OCI-M1 (cell line): ENCODE results near the gene KRTAP20-3.

Source experiments
- DNase-seq: peaks from one replicate; lab custom pipeline; 2025; lab: John Stamatoyannopoulos, UW

The KRTAP20-3 gene

DNA sequence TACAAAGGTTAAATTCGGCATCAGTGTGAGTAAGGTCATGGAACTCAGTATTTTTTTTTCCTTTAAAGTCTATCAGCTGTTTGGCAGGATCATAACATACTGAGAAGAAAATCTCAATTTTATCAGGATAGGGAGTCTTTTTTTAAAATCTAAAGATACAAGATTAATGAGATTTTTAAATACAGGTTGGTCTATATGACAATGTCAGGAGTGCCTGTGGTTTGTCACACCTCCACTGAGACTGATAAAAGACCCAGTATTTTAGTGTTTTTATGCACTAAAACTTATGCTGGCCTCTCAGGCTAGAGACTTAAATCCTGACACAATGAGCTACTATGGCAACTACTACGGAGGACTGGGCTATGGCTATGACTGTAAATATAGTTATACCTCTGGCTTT, at the start of gene KRTAP20-3:
Gene KRTAP20-3 (plus strand): TSS at position 301 of the 400 bp plus-strand sequence.
- DNase-seq, result no peak

GRCh38 chr21:30598802-30599201, 43.9 kb upstream of the KRTAP20-3 start, which contains the start of gene KRTAP6-2:
Gene KRTAP6-2, minus strand, starts transcription at chr21:30598902. Its CDS starts 28 bp downstream, at chr21:30598874.
- no peak for DNase-seq

GRCh38 chr21:30600787-30601186, 41.9 kb upstream of the KRTAP20-3 start, which contains the start of gene KRTAP22-1:
Gene KRTAP22-1, plus strand, starts transcription at chr21:30601087.
- DNase-seq, result no peak

- DNase-seq, result no peak
Measured at GRCh38 chr21:30605968-30606367, 36.7 kb upstream of the KRTAP20-3 start.

DNA sequence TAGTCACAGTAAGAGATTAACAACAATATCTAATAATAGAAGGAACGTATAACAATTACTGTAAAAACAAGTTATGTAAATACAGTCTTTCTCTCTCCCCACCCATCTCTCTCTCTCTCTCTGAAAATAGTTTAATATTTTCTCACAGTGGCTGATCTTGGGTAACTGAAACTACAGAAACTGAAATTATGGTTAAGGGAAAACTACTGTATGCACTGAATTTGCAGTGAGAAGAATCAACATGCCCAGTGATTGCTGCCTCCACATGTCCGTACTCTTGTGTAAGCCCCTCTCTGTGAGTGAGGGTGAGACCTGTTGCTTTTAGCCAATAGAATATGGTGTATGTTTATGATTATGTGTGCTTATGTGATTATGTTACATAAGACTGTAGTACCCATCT, 30.5 kb upstream of the KRTAP20-3 start:
- no peak for DNase-seq

DNA sequence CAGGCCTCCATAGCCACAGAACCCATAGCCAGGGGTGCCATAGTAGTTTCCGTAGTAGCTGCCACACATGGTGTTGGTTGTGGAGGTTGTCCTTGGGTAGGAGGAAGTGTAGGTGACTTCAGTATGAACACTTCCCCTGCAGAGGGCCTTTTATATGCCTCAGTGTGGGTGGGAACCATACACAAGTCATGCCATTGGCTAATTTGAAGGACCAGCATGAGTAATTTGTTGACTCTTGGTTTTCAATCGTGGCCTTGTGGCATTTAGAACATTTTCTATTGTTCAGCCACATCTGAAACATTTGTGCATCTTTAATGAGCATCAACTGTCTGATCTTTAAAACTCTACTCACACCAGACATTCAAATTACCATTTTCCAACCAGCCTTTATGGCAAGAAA, 28.8 kb upstream of the KRTAP20-3 start, which contains the start of gene KRTAP6-1:
Gene KRTAP6-1 (minus strand): TSS at position 95 of the 400 bp plus-strand sequence. CDS start 26 bp downstream, at position 69.
- DNase-seq, result no peak

DNA sequence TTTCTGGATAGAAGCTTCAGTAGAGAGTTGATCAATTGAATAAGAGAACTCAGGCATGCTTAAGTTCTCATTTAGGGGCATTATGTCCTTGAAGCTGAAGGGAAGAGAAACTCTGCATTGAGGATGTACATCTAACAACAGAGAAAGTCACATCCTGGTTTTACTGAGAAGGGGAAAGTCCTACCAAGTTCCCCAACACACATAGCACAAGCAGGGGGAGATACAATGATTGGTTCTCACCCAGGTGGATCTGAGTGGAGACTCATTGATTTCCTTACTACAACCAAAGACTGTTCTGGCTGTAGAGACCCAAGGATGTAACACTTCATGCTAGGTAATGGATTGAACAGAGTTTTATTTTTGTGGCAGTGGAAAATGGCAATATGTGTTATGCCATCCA, 27.5 kb upstream of the KRTAP20-3 start:
- DNase-seq, result no peak

DNA sequence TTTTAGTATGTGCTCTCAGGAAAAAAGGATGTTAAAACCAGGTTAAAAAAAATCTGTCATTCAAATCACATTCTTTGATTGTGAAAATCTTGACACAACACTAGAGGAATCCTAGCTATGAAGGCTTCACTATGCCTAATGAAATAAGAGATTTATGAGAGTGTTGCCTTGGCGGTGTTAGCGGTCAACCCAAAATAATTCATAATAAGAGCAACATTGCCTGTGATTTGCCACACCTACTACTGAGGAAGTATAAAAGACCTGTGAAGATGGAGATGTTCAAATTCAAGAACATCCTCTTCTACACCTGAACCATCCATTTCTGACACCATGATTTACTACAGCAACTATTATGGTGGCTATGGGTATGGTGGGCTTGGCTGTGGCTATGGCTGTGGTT, 26.5 kb upstream of the KRTAP20-3 start, which contains the start of gene KRTAP20-1:
Gene KRTAP20-1 (plus strand): TSS at position 301 of the 400 bp plus-strand sequence. CDS start 30 bp downstream, at position 331.
- no peak for DNase-seq

DNA sequence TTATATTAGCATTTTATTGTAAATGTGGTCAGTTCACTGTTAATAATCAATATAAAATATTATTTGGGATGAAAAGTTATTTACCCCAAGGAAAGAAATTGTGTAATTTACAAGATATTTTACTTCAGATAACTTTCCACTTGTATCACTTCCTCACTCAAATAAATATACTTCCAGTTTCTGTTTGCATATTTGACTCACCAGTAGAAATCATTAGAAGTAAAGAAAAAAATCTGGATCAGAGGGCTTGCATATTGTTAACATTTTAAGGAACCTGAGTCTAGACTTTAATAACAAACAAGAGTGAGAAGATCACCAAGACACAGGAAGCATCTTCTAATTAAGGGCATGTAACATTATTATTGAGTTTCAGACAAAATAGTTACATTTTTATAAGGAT, 22.6 kb upstream of the KRTAP20-3 start:
- DNase-seq, result peak; percentile 10

DNA sequence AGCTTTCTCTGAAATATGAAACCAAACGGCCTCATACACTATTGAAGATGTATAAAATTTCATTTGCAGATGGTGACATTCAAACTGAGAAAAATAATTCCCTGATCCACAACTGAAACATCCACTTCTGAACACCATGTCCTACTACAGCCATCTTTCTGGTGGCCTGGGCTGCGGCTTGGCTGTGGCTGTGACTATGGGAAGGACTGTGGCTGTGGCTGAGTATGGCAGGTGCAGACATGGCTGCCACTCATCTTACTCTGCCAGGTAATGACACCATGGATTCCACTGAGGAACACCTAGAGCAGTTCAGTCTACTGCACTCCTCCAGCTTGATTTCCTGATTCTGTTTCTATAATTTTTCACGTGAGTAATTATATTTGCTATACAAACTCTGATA, 22.1 kb upstream of the KRTAP20-3 start, which contains the start of gene KRTAP20-4:
Gene KRTAP20-4 (plus strand): TSS at position 106 of the 400 bp plus-strand sequence.
- DNase-seq, result no peak

DNA sequence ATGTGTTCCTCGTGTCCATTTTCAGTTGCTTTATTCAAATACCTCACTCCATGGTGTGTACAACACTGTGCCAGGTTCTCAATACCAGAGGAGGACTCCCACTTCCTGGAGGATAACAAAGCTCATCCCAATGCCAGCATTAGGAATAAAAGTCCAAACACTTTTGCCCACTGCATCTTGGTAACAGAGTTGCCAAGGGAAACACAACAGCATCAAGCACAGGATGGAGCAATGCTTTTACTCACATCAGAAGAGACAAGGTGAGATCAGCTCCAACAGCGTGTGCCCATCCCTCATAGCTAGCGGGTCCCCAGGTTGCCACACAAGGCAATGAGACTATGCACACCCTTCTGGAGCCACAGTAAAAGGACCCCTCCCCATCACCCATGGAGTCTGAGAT, 19.3 kb upstream of the KRTAP20-3 start:
- no peak for DNase-seq

- DNase-seq, result peak; percentile 2
Measured at GRCh38 chr21:30625449-30626165, 17.1 kb upstream of the KRTAP20-3 start.

- DNase-seq, result no peak
Measured at GRCh38 chr21:30628109-30628508, 14.6 kb upstream of the KRTAP20-3 start.

DNA sequence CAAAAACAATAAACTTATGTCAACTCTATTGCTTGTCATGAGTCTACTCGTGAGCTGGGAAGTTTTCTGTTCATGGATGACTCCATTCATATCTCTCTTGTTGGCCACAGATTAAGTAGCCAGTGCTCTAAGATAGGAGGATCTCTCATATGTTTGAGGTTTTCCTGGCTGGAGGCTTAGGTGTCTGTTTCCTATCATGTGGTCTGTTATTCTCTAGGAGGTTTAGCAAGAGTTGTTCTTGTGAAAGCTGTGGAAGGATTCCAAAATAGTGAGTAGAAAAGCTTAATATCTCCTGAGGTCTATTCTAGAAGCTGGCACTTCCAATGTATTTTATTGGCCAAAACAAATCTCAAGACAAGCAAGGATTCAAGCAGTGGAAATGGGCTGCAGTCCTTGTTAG, 13.5 kb upstream of the KRTAP20-3 start:
- no peak for DNase-seq

GRCh38 chr21:30634906-30635305, 7.8 kb upstream of the KRTAP20-3 start, which contains the start of gene KRTAP20-2:
Gene KRTAP20-2, plus strand, starts transcription at chr21:30635206. Its CDS starts 58 bp downstream, at chr21:30635264.
- no peak for DNase-seq

- no peak for DNase-seq
Measured at GRCh38 chr21:30638686-30639085, 4.0 kb upstream of the KRTAP20-3 start.

DNA sequence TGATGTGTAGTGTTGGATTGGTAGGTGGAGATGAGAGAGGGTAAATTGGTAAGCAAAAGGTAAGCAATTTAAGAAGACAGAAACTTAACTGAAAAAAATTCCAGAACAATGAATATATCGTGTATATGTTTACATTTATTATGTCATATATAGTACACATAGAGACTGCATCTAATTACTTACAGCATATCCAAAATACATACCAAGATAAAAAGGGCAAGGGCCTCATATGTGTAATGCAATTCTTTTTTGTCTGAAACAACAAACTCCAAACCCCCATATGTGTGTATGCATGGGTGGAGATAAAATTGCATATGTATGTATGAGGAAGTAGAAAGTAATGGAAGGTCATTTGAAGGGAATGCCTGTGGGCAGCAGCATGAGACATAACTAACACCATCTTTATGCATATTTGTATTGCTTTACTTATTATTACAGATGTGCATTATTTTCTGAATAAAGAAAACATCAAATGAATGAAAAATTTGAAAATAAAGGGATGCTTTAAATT, 4.3 kb downstream of the KRTAP20-3 start:
- DNase-seq, result peak; percentile 2

- no peak for DNase-seq
Measured at GRCh38 chr21:30652891-30653290, 10.2 kb downstream of the KRTAP20-3 start.

DNA sequence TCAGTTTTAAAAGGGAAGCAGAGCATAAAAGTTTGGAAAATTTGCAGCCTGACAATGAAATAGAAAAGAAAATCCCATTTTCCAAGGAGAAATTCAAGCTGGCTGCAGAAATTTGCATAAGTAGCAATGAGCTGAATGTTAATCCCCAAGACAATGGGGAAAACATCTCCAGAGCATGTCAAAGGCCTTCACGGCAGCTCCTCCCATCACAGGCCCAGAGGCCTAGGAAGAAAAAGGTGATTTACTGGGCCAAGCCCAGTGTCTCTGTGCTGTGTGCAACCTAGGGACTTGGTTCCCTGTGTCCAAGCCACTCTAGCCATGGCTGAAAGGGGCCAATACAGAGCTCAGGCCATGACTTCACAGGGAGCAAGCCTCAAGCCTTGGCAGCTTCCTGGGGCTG, 26.1 kb downstream of the KRTAP20-3 start:
- DNase-seq, result no peak

GRCh38 chr21:30672985-30673650, 30.5 kb downstream of the KRTAP20-3 start:
- DNase-seq, result no peak

- no peak for DNase-seq
Measured at GRCh38 chr21:30674312-30674711, 31.6 kb downstream of the KRTAP20-3 start.

DNA sequence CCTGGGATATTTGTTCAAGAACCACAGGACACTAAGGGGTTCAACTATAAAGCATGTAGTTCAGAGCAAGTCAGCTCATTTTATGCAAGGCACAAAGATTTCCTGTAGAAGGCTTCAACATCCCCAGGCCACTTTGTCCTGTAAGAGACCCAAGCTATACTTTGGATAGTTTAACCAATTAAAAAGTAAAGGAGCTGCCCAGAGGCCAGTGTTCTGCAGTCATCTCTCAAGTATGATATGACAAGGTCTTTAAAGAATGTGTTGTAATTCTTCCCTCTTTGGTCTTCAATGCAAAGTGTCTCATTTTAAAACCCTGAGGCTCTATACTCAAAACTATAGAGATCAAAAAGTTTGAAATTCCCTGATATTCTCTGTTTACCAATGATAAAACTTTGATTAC, 34.1 kb downstream of the KRTAP20-3 start:
- no peak for DNase-seq

- no peak for DNase-seq
Measured at GRCh38 chr21:30680586-30680985, 37.9 kb downstream of the KRTAP20-3 start.
